ENCODE data around the gene TGM5.
"Not testable (repeated sequence)": the region's sequence is repeated elsewhere in the genome, so short reads cannot be mapped to it uniquely, and the experiment has no call there.

Gene TGM5

DNA sequence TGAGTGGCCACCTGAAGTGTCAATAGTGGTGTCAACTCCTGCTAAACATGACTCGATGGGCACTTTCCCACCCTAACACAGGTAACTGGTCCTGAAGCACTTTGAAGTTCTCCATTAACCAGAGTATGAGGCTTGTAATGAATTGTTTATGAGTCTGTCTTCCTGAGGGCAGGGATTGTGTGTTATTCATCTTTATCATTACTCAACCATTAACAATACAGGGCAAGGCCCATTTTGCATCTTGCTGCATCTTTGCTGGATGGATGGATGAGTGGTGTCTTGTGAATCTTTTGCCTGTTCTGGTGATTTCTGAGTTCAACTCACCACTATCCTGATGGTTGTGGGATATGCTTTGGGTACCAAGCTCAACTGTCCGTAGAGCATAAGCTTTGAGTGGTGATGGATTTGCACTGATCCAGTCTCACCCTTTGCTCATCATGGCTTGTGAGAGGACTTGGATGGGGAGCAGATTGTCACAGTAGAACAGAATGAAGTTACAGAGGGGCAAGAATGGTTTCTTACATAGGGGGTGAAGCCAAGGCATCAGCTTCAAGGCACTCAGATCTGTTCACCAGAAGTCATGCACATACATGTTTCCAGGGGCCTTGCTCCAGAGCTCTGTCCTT lies 23.6 kb downstream of the TGM5 start:
- no peak for DNase-seq

DNA sequence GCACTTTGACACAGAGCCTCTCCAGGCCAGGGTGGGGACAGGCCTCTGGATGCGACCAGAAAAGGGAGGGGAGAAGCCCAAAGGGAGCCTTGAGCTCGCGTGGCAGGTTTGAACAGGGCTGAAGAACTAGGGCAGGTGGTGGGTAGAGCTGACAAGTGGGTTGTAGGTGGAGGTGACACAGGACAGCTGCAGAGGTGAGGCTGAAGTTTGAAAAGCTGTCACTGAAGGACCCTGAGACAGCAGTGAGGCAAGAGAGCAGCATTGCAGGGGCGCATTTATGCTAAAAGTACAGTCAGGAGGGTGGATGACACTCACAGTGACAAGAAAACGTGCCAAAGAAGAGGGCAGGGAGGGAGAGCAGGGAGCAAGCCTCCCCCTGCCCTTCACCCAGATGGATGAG lies 24.1 kb downstream of the TGM5 start:
- no peak for DNase-seq

DNA sequence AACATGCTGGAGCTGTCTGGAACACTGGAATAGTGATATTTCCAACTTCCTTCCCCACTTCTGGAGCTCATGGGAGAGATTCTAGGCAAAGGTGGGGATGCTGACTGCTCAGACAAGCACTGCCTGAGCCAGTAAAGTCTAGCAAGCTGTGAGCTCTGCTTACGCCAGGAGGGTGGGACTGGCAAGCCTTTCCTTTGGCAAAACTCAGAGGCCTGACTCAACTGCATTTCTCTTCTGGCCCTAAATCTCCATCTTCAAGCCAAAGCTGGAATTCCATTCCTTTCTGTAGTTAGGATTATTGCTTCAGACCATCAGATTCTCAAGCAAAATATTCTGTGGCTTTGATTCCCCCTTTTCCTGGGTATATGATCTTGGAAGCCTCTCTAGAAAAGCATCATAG lies 25.6 kb downstream of the TGM5 start:
- no peak for DNase-seq

DNA sequence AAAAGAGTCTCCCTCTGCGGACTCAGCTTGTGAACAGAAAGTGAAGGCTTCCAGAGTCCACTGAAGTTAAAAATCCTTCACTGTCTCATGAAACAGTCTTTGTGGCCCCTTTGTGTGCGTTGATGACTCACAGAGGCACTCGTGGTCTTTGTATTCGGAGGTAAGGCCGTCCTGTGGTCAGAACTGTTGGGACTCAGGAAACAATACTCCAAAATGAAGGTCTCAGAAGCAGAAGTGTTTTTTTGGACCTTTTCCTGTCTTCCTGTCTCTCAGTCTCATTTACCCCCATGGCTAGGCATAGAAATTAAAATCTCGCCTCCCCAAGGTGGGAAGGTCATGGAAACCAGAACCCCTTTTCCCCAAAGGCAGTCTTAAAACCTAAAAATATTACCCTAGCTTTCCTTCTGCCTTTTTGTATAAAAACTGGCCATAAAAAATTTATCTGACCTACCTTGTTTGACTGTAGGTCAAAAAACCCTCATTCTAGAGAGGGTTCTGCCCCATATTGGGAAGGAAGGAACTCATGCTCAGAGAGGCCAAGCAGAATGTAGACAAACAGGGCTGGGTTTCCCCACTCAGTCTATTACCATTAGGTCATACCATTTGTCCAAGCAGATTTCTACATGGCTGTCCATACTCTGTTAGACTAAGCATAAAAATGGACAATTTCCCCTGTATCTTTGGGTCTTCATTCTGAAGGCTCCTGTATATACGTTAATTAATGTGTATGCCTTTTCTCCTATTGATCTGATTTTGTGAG lies 26.8 kb downstream of the TGM5 start:
- DNase-seq, result no peak

DNA sequence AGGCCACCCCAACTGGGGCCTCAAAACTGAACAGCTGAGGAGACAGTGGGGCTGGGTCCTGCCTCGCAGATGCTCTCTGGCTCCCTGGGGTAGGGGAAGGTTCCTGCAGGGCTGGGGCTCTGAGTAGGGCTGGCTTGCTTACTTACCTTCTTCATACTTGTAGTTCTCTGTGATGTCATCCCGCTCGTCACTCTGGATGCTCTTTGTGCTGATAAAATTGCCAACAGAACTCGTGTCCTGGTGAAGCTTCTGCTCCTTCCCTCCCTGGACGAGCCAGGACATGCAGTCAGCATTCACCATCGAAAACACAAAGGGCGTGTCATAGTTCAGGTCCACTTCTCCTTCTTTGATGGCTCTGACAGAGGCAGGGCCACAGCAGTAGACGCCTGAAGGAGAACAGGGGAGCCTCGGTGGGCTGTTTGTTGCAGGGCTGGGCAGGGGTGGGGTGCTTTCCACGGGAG lies 28.0 kb downstream of the TGM5 start:
- DNase-seq, result no peak

DNA sequence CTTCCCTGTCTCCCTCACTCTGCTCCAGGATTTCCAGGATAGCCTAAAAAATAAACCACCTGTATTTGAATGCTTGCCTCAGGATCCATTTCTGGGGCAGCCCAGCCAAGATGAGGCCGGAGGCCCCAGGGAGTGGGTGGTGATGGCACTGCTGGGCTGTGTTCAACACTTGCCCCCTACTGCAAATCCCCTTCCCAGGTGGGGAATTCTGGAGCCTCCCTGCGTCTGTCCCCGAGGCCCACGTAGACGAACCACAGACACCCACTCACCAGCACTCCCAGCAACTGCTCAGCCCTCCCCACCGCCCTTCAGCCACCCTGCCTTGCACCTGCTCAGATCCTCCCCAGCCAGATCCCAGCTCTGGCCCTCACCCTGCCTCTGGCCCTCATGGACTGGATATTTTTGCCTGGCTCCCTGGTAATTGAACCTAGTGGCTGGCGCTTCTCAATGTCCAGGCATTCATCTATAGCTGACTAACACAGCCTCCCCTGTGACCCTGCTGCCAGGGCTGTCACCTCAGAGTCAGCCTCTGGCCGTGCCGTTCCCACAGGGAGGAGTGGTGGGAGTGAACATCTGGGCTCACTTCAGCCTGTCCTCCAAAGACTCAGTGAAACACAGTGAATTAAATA lies 28.8 kb downstream of the TGM5 start:
- no peak for DNase-seq

DNA sequence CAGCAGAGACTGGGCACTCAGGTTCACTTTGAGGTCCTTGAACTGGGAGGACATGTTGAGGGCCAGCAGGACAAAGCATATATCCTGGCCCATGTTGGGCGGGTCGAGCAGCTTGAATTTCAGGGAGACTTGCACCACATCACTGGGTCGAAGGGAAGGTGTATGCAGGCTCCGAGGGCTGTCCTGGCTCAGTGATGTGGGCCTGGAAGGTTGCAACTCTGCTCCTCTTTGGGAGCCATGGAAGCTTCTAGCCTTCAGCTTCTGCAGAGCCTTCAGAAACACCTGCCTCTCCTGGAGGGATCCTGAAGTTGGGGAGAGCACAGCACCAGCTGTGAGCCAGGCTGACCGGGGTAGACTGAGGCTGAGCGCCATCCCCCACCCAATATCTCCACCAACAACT lies 31.2 kb downstream of the TGM5 start:
- DNase-seq, result no peak

DNA sequence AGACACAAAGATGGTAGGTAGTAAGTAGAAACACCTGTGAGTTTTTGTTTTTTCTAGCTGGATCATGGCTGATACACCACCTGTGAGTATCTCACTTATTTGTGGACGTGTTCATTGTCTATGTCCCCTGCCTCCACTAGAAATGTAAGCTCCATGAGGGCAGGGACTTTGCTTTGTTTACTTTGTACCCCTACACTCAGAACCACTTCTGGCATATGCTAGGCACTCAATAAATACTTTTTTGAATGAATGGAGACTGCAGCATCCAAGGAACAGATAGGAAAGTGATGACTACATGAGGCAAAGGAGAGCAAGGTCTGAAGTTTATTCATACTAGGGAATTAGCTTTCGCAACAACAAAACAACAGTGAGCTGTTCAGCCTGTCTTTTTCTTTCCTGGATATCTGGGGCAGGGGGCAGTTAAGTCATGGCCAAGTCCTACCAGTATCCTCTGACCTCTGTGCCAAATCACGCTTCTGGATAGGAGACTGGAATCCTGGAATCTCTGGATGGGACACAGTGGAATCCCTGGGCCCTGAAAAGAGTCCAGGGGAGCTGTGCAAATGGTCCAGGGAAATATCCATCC lies 34.3 kb downstream of the TGM5 start:
- no peak for DNase-seq

DNA sequence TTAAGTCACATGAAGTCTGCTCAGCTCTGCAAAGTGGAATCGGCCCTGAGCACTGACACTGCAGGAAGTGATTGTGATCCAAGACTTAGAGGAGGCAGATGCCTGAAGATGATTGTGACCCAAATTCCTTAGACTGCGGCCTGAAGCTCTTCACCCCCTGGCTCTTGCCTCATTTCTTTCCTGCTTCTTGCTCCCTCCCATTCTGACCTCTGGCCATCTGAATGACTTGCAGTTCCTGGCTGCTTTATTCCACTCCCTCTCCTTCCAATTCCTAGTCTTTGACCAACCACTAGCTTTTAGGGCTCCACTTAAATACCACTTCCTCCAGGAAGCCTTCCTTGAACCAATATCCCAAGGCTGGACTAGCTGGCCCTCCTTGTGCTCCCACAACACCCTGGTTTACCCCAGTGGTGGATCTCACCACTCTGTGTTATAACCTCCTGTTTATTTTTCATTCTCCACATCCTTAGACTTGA lies 36.0 kb downstream of the TGM5 start:
- no peak for DNase-seq

DNA sequence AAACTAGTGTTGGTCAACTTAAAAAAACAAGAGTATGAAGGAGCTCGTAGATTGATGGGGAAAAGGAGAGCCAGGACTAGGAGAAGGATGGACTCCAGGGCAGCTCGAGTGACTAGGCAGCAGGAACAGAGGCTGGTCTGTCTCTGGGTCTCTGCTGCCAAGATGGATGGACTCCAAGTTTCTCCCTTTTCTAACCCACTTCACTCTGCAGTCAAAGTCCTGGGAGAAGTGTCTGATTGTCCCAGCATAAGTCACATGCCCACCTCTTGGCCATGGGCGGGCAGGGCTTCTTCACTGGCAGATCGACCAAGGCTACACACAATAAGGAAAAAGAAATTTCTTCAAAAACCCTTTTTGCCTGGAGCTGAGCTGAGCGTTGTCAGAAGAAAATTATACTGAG lies 36.8 kb downstream of the TGM5 start:
- DNase-seq, result no peak

DNA sequence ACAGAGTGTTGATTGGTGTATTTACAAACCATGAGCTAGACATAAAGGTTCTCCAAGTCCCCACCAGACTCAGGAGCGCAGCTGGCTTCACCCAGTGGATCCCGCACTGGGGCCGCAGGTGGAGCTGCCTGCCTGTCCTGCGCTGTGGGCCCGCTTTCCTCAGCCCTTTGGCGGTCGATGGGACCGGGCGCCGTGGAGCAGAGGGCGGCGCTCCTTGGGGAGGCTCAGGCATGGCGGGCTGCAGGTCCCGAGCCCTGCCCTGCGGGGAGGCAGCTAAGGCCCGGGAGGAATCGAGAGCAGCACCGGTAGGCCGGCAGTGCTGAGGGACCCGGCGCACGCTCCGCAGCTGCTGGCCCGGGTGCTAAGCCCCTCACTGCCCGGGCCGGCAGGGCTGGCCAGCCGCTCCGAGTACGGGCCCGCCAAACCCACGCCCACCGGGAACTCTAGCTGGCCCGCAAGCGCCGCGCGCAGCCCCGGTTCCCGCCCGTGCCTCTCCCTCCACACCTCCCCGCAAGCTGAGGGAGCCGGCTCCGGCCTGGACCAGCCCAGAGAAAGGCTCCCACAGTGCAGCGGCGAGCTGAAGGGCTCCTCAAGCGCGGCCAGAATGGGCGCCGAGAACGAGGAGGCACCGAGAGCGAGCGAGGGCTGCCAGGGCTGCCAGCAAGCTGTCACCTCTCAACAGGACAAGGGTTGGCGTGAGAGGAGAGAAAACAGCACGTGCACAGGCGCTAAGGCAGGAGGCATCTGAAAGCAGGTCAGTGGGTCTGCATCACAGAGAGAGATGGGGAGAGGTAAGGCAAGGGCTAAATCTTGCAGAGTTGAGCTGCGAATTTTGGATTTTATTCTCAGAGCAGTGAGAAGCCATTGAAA lies 40.1 kb downstream of the TGM5 start:
- no peak for DNase-seq

DNA sequence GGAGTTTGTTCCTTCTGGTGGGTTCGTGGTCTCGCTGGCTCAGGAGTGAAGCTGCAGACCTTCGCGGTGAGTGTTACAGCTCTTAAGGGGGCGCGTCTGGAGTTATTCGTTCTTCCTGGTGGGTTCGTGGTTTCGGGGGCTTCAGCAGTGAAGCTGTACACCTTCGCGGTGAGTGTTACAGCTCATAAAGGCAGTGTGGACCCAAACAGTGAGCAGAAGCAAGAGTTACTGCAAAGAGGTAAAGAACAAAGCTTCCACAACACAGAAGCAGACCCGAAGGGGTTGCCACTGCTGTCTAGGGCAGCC lies 40.8 kb downstream of the TGM5 start:
- not testable (repeated sequence) for DNase-seq

DNA sequence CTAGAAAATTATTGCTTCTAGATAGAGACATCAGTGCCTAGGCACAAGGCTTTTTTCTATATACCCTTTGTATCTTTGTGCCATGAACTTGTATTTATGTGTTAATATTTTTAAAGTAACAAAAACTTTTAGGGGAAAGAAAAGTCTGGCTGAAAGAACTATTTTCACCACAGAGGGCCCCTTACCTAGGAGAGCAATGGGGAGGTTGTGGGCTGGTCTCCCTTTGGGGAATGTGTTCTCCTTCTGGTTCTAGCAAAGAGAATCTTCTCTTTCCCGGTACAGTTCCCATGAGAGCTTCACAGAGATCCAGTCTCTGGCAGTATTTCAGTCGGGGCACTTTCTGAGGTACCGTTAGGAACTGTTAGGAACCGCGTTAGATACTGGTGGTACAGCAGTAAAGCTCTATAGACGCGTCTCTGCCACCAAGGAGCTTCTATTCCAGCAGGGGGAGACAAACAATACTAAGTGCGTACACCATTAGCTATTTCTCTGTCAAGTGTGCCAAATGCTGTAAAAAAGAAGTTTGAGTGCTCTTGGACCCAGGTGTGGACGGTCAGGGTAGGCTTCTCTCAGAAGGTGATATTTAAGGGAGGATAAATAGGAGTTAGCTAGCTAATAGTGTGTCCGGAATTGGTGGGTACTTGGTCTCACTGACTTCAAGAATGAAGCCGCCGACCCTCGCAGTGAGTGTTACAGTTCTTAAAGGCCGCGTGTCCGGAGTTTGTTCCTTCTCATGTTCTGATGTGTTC lies 41.4 kb downstream of the TGM5 start:
- no peak for DNase-seq

DNA sequence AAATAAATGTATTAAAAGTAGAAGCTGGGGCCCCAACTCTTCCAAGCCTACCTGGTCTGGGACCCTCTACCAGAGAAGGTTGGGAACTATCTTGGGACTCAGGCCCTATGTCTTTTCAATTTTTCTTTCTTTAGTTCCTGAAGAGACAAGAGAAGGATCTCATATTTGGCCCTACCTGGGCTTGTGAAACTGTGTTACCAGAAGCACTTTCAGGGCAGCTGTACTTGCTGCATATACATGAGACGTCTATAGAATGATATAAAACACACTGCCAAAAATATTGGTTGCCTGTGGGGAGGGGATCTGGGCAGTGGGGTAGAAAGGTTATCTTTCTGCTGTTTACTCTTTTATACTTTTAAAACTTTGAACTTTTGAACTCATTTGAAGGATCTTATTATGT lies 45.3 kb downstream of the TGM5 start:
- DNase-seq, result no peak

DNA sequence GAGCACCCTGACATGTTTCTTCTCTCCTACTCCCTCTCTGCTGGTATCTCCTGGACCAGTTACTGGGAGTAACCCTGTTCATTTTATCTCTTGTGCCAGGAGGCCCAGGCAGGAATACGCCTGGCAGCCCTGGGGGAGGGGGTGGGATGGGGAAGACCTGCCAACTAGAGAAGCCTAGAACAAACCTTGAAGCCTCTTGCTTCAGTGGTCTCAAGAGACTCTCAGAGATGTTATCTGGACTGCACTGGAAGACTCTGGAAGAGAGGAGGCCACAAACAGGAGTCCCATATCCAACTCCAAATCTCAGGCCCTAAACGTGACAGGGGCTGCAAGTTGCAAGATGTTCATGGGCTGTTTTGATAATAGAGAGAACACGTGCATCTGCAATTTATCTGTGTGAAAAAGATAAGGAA lies 45.7 kb downstream of the TGM5 start, which contains the start of gene EPB42:
TSS of gene EPB42 (minus strand) at position 28 of the 413 bp plus-strand sequence. CDS start 193 bp downstream, outside the sequence.
- DNase-seq, result no peak

DNA sequence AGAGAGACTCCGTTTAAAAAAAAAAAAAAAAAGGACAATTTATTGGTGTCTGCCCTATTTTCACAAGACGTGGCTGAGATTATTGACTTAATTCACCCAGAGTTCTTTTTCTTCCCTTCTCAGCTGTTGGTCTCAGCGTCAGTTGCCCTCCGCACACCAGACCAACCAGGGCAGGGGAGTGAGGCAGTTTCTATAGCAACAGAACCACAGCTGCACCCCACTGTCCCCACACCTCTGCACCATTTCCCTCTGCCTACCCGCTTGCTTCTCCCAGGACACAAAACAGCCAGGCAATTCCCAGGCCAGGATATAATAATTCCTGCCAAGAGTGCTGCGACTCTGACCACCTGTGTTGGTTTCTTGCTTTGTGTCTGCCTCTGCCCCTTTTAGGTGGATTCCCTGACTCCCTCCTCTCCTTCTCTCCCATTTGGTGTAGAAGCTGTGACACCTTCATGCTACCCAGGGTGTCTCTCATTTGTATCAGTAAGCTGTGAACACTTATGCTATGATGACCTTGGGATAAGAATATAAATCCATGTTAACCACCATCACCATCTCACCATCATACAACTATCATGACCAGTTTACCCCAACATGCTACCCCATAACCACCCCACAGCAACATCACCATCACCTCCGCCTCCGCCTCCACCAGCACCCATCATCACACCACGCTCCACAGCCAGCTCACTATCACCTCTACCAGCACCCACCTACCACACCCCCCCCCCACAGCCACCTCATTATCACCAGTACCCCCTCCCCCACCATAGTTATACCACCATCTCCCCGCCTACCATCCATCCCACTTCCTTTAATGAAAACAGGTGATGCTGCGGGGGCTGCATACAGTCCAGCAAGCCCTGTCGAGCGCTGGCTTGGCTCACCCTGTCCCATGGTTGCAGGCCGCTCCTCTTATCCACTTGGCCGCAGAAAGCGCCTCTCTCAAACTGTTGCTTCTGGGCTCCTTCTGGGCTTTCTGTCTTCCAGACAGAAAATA lies 46.5 kb downstream of the TGM5 start:
- no peak for DNase-seq

DNA sequence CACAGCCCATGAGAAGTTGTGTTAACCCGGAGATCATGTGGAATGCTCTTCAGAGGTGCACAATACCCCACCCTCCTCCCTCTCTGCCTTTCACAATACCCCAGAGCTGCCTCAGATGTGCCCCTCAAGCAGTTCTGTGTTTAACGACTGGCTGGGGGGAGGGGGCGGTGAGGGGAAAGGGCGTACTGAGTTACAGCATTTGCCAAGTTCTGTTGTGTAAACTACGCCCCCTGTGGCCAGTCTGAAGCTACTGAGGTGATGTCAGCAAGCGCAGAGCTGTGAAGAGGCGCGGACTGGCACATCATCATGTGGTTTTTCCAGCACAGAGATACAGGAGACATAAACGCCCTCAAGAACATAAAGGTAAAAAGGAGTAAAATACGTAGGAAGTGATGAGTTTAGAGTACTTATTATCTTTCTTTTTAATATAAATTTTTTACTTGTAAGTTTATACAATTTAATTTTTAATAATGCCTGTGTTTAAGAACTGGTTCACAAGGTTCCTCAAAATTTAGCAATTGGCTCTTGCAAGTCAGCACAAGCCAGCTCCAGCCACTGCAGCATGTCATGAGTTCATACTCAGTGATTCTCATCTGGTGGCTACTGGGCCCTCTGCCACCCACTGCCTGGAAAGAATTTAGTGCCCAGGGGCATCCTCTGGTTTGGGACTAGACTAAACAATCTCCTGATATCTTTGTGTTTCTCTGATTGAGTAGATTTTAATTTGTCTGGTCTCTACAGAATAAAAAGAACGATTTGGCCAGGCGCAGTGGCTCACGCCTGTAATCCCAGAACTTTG lies 47.6 kb downstream of the TGM5 start:
- no peak for DNase-seq

DNA sequence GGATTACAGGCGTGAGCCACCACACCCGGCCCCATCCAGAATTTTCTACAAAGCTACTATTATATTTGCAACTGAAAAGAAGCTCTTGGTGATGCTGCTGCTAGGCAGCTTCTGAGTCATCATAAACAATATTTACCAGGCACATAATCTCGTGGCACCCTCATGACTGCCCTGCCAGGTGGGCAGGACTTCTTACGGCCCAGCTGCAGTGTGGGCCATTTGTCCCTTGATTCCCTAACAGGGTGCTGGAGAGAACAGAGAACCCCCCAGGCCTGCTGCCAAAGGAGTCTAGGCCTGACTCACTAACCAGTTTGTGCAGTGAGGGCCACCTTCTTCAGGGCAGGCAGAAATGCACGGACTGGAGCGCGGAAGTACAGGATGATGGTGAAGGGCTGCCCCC lies 50.8 kb downstream of the TGM5 start:
- DNase-seq, result no peak

DNA sequence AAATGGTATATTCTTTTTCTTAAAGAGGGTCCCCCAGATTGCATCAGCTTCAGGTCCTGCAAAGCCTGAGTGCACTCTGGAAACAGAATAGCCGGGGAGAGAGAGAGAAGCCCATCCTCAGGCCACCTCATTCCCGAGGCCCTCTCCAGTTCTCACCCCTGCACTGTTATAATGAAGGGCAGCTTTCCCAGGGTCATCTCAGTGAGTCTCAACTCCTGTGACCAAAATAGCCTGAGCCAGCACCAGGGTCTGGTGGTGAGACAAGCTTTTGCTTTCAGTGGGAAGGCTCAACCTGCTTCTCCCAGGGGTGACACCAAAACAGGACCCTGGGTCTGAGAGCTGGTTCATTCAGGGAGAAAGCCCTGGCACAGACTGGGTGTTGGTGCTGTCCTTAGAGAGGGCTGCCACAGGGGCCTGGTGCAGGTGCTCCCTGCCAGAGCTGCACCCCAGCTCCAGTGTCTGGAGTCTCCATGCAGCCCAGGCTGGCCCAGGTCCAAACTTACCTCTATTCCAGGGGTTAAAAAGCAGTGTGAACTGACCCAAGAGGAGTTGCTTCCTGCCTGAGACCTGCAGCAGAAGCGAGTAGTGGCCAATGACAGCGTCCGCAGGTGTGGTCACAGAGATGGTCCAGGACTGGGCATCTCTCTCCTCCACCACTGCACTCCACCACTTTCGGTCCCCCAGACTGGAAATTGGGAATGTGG lies 52.0 kb downstream of the TGM5 start:
- no peak for DNase-seq

Measured in NCI-H524 treated with DMSO at 0.1 percent for 48 hours (cell line).